ENCODE data around the gene CAMK2D. TPM values are rescaled to one million over a fixed set of nuclear protein-coding genes. Genes with fewer than 3 reads are reported as not detected.

The CAMK2D gene
- total RNA-seq, 1 experiment from 2014 or later: 35.8 TPM

- no peaks in the 10 kb centered on the region for H3K27me3 ChIP-seq (replicated peaks; ENCODE audit: insufficient read depth, low read depth, low read length, poor library complexity)
- ChIA-PET CTCF (no interaction called here), POLR2A (ENCODE audit: low non-redundant PET) (no interaction called here)
- intact Hi-C loops (cut with micrococcal nuclease; ENCODE audit: unreplicated experiment): no loop called here
- no peaks in the 10 kb centered on the region for H3K4me1 ChIP-seq (ENCODE audit: insufficient read depth, low read length, poor library complexity, severe bottlenecking)
- H3K4me3 ChIP-seq (ENCODE audit: low read depth, low read length, poor library complexity, severe bottlenecking): no peak overlapping the region
- H3K27ac ChIP-seq (ENCODE audit: low read depth, low read length, poor library complexity, severe bottlenecking): no peak overlapping the region
- no peaks in the 10 kb centered on the region for H3K9me3 ChIP-seq (ENCODE audit: low read depth, low read length, poor library complexity, severe bottlenecking)
- H3K36me3 ChIP-seq (ENCODE audit: insufficient read depth, low read length, poor library complexity, severe bottlenecking): no peaks in the 10 kb centered on the region
- no peak for DNase-seq (ENCODE audit: low spot score)
- TF ChIP-seq EZH2 (IDR thresholded peaks at IDR 0.05; ENCODE audit: borderline replicate concordance, low read depth, low read length, poor library complexity, severe bottlenecking) (no peak), CTCF (conservative IDR thresholded peaks at IDR 0.05; ENCODE audit: low read depth, low read length) (no peak)
- BruUV-seq (replicated peaks): no TSS peak
Observed at GRCh38 chr4:113604955-113605354, 156.6 kb downstream of the CAMK2D start.

GRCh38 chr4:113603911-113604310 is 157.6 kb downstream of the CAMK2D start:
- no peak for DNase-seq (ENCODE audit: low spot score)
- no peaks in the 10 kb centered on the region for H3K4me1 ChIP-seq (ENCODE audit: insufficient read depth, low read length, poor library complexity, severe bottlenecking)
- BruUV-seq (replicated peaks): no TSS peak
- H3K27me3 ChIP-seq (replicated peaks; ENCODE audit: insufficient read depth, low read depth, low read length, poor library complexity): no peaks in the 10 kb centered on the region
- TF ChIP-seq CTCF (conservative IDR thresholded peaks at IDR 0.05; ENCODE audit: low read depth, low read length) (no peak), EZH2 (IDR thresholded peaks at IDR 0.05; ENCODE audit: borderline replicate concordance, low read depth, low read length, poor library complexity, severe bottlenecking) (no peak)
- H3K9me3 ChIP-seq (ENCODE audit: low read depth, low read length, poor library complexity, severe bottlenecking): no peaks in the 10 kb centered on the region
- ChIA-PET POLR2A (ENCODE audit: low non-redundant PET) (no interaction called here), CTCF (no interaction called here)
- intact Hi-C loops (cut with micrococcal nuclease; ENCODE audit: unreplicated experiment): no loop called here
- H3K36me3 ChIP-seq (ENCODE audit: insufficient read depth, low read length, poor library complexity, severe bottlenecking): no peaks in the 10 kb centered on the region
- no peak overlapping the region for H3K4me3 ChIP-seq (ENCODE audit: low read depth, low read length, poor library complexity, severe bottlenecking)
- no peak overlapping the region for H3K27ac ChIP-seq (ENCODE audit: low read depth, low read length, poor library complexity, severe bottlenecking)

- no peaks in the 10 kb centered on the region for H3K9me3 ChIP-seq (ENCODE audit: low read depth, low read length, poor library complexity, severe bottlenecking)
- no TSS peak for BruUV-seq (replicated peaks)
- intact Hi-C loops (cut with micrococcal nuclease; ENCODE audit: unreplicated experiment): no loop called here
- TF ChIP-seq EZH2 (IDR thresholded peaks at IDR 0.05; ENCODE audit: borderline replicate concordance, low read depth, low read length, poor library complexity, severe bottlenecking) (no peak), CTCF (conservative IDR thresholded peaks at IDR 0.05; ENCODE audit: low read depth, low read length) (no peak)
- no peak for DNase-seq (ENCODE audit: low spot score)
- H3K4me1 ChIP-seq (ENCODE audit: insufficient read depth, low read length, poor library complexity, severe bottlenecking): no peaks in the 10 kb centered on the region
- ChIA-PET CTCF (no interaction called here), POLR2A (ENCODE audit: low non-redundant PET) (no interaction called here)
- no peak overlapping the region for H3K4me3 ChIP-seq (ENCODE audit: low read depth, low read length, poor library complexity, severe bottlenecking)
- no peak overlapping the region for H3K27ac ChIP-seq (ENCODE audit: low read depth, low read length, poor library complexity, severe bottlenecking)
- H3K36me3 ChIP-seq (ENCODE audit: insufficient read depth, low read length, poor library complexity, severe bottlenecking): no peaks in the 10 kb centered on the region
- H3K27me3 ChIP-seq (replicated peaks; ENCODE audit: insufficient read depth, low read depth, low read length, poor library complexity): no peaks in the 10 kb centered on the region
Observed at GRCh38 chr4:113602646-113603228, 158.8 kb downstream of the CAMK2D start.
